ENCODE measurements around the gene JAZF1. TPM values are rescaled to one million over a fixed set of nuclear protein-coding genes. Genes with fewer than 3 reads are reported as not detected.
A peak's percentile ranks its signal among the peaks of the same experiment; 100 is the strongest.

Gene JAZF1
- total and polyA plus RNA-seq, 2 of the 8 experiments (the other 6 are each of a cell fraction or from before 2014, with no cell fraction given) = 2.6 to 21.8 TPM

DNA sequence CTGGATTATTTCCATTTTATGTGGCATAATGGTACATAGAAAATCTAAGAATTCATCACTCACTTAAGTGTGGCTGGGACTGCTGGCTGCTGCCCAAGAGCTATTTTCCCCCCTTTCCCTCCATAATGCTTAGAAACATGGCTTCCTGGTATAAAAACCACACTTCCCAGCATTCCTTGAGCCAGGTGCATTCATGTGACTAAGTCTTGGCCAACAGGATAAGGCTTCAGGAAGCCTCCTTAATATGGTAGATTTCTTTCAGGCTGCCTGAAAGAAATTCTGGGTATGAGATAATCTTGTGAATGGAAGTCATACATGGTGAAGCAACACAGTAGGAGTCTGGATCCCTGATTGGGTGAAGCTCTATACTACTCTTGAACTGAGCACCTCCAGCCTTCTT, 178.0 kb downstream of the JAZF1 start:
- Histone ChIP-seq H2BK15ac (ENCODE audit: low read length) (no peak overlapping the region), H3K27ac (ENCODE audit: low read depth, low read length) (no peak overlapping the region), H2AFZ (ENCODE audit: low read length) (no peak overlapping the region), H4K91ac (replicated peaks; ENCODE audit: insufficient read length, low read length) (no peak overlapping the region), H3K4me1 (replicated peaks in 1 of 4; ENCODE audit: control insufficient read depth in 3 of 4, insufficient read depth in 4 of 4, low read length in 3 of 4) (no peaks in the 10 kb centered on the region), H2BK12ac (ENCODE audit: low read depth, low read length) (no peak overlapping the region), H4K5ac (ENCODE audit: insufficient read length, low read depth, low read length) (no peak overlapping the region), H3K4me3 (ENCODE audit: extremely low read depth in 1 of 4, insufficient read depth in 2 of 4, low read depth in 3 of 4, low read length in 4 of 4) (no peak overlapping the region), H3K23me2 (ENCODE audit: low read depth, low read length) (no peaks in the 10 kb centered on the region), H4K8ac (ENCODE audit: extremely low read depth, insufficient read depth, low read length) (no peak overlapping the region), H3K23ac (ENCODE audit: insufficient read length) (no peak overlapping the region), H2BK120ac (replicated peaks; ENCODE audit: low read depth, low read length) (no peak overlapping the region), H3K79me2 (ENCODE audit: control insufficient read depth in 1 of 2, insufficient read depth in 2 of 2, low read length in 2 of 2) (no peaks in the 10 kb centered on the region), H3K56ac (replicated peaks; ENCODE audit: insufficient read length, low read depth, low read length) (no peak overlapping the region), H2AK5ac (ENCODE audit: low read depth, low read length) (no peak overlapping the region), H3K9ac (replicated peaks in 1 of 4; ENCODE audit: extremely low read depth in 1 of 4, low read depth in 3 of 4, low read length in 3 of 4) (no peak overlapping the region), H2BK20ac (ENCODE audit: low read length) (no peak overlapping the region), H3K4me2 (ENCODE audit: insufficient read depth in 1 of 2, low read depth in 2 of 2, low read length in 2 of 2) (no peak overlapping the region; a peak in 1 of 4 replicates), H3K14ac (ENCODE audit: insufficient read length) (no peak overlapping the region), H3K18ac (ENCODE audit: extremely low read depth, low read length) (no peak overlapping the region), H3K9me3 (ENCODE audit: insufficient read depth in 2 of 2, low read depth in 1 of 2, low read length in 1 of 2) (no peaks in the 10 kb centered on the region), H3K79me1 (ENCODE audit: low read depth, low read length) (no peaks in the 10 kb centered on the region), H3K36me3 (ENCODE audit: control insufficient read depth in 2 of 4, insufficient read depth in 4 of 4, low read length in 3 of 4) (no peaks in the 10 kb centered on the region), H4K20me1 (replicated peaks in 1 of 2; ENCODE audit: control insufficient read depth in 1 of 2, insufficient read depth in 2 of 2, low read length in 2 of 2) (no peaks in the 10 kb centered on the region), H3K27me3 (replicated peaks in 1 of 4; ENCODE audit: control insufficient read depth in 3 of 4, extremely low read depth in 1 of 4, insufficient read depth in 3 of 4, low read length in 3 of 4) (no peaks in the 10 kb centered on the region), H3K4ac (replicated peaks; ENCODE audit: insufficient read length, low read depth, low read length) (no peak overlapping the region), H2BK5ac (ENCODE audit: low read depth, low read length) (no peak overlapping the region)
- CTCF ChIA-PET (ENCODE audit: partially characterized antibody) = no interaction called here
- DNase-seq (ENCODE audit: low read depth in 1 of 2, low spot score in 2 of 2) (no peak), FAIRE-seq (peak; percentile 79)
- no peak for TF ChIP-seq RXRA (IDR thresholded peaks at IDR 0.05; ENCODE audit: insufficient read depth, low read depth, low read length)
- TF ChIP-seq SIX5 (IDR thresholded peaks at IDR 0.05; ENCODE audit: low read depth, low read length) = peak; percentile 54; the same call in 1 of the 2 replicates
- no peak for TF ChIP-seq FOSL1 (IDR thresholded peaks at IDR 0.05; ENCODE audit: insufficient read depth, low read depth, low read length)
- TF ChIP-seq CTCF (IDR thresholded peaks at IDR 0.05; ENCODE audit: control extremely low read depth in 1 of 3, insufficient read depth in 1 of 3, low read depth in 1 of 3, low read length in 3 of 3) = no peak
- TF ChIP-seq SUZ12 (IDR thresholded peaks at IDR 0.05; ENCODE audit: low read length) = no peak
- peak; percentile 95 for TF ChIP-seq YY1 (IDR thresholded peaks at IDR 0.05; ENCODE audit: low read depth, low read length)
- TF ChIP-seq EGR1 (IDR thresholded peaks at IDR 0.05; ENCODE audit: borderline replicate concordance, low read depth, low read length) = no peak
- no peak for TF ChIP-seq KDM5A (IDR thresholded peaks at IDR 0.05; ENCODE audit: low read length)
- TF ChIP-seq, protein P1, sequence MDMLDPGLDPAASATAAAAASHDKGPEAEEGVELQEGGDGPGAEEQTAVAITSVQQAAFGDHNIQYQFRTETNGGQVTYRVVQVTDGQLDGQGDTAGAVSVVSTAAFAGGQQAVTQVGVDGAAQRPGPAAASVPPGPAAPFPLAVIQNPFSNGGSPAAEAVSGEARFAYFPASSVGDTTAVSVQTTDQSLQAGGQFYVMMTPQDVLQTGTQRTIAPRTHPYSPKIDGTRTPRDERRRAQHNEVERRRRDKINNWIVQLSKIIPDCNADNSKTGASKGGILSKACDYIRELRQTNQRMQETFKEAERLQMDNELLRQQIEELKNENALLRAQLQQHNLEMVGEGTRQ (IDR thresholded peaks at IDR 0.05; ENCODE audit: low read length) = peak; percentile 71
- POLR2A ChIA-PET (ENCODE audit: partially characterized antibody) = no interaction called here

All from H1 (cell line).